Lung (tissue), 16 donors: ENCODE measurements around the gene SPINK13. TPM values are rescaled to one million over a fixed set of nuclear protein-coding genes. Genes with fewer than 3 reads are reported as not detected.

ENCODE experiments used
- ATAC-seq: fragments of 200-7000 bp; cut with Tn5 transposase; one replicate; pipeline ENCODE4 v1.9.1; 2020; ENCODE audit warnings: moderate number of reproducible peaks; ENCODE audit not compliant: insufficient read depth, low FRiP score
- DNase-seq, 3 donors: peaks; one replicate each; pipeline ENCODE4 v3.0.0-alpha.2; 2013 to 2017
- H3K27ac ChIP-seq, 2 donors: one replicate each; pipeline ENCODE4 v1.5.1; 2013; ENCODE audit warnings: mild to moderate bottlenecking in 2 of 2, moderate library complexity in 2 of 2, control low read depth in 1 of 2, inconsistent platforms in 1 of 2, low read depth in 1 of 2, low read length in 1 of 2
- H3K27me3 ChIP-seq, 3 donors: one replicate each; pipeline ENCODE4 v1.5.1; 2013; ENCODE audit warnings: low read length in 2 of 3; ENCODE audit not compliant: control insufficient read depth in 3 of 3, insufficient read depth in 3 of 3
- H3K36me3 ChIP-seq, 4 donors: one replicate each; pipeline ENCODE4 v1.5.1; 2013; ENCODE audit warnings: low read length in 4 of 4, mild to moderate bottlenecking in 1 of 4, moderate library complexity in 1 of 4; ENCODE audit not compliant: control insufficient read depth in 4 of 4, insufficient read depth in 4 of 4
- H3K4me1 ChIP-seq, 5 donors: one replicate each; pipeline ENCODE4 v1.5.1; 2013; ENCODE audit warnings: low read length in 5 of 5, mild to moderate bottlenecking in 2 of 5, moderate library complexity in 1 of 5; ENCODE audit not compliant: control insufficient read depth in 5 of 5, insufficient read depth in 5 of 5
- H3K4me3 ChIP-seq: one replicate; pipeline ENCODE4 v1.5.1; 2013; ENCODE audit warnings: mild to moderate bottlenecking, control low read depth, moderate library complexity
- H3K9ac ChIP-seq, 2 donors: one replicate each; pipeline ENCODE4 v1.5.1; 2013; ENCODE audit warnings: low read length in 2 of 2, control low read depth in 1 of 2; ENCODE audit not compliant: insufficient read depth in 1 of 2
- H3K9me3 ChIP-seq, 4 donors: one replicate each; pipeline ENCODE4 v1.5.1; 2013; ENCODE audit warnings: low read length in 3 of 4, mild to moderate bottlenecking in 1 of 4, moderate library complexity in 1 of 4; ENCODE audit not compliant: control insufficient read depth in 4 of 4, insufficient read depth in 3 of 4
- WGBS, 2 donors: extraction: QIAGEN DNeasy Blood & Tissue Kit; methylation state at CpG; one replicate each; pipeline ENCODE4 v1.1.7; 2013; 5-methylcytosine and 5-hydroxymethylcytosine counted together
- long read RNA-seq, 5 donors: transcript quantifications; one replicate each; lab custom pipeline, GENCODE V29; 2026
- polyA plus RNA-seq, 2 donors: library from polyadenylated mRNA; stranded (reverse); fragments of 200-250 nt; gene quantifications; one replicate each; pipeline ENCODE4 v1.2.1, GENCODE V29; 2013
- total RNA-seq, 2 donors: library from RNA; depleted of rRNA in 1 of 2; stranded (reverse); fragments of >200 nt in 1 of 2; gene quantifications; one replicate each; pipeline ENCODE4 v1.2.1, GENCODE V29; 2014 to 2021
- TF ChIP-seq, protein P1 (sequence below): IDR thresholded peaks from 2 replicates; pipeline ENCODE4 v1.5.1; 2012; ENCODE audit warnings: mild to moderate bottlenecking; ENCODE audit errors: control extremely low read depth, extremely low read depth
- donor health status: control.
- donor health status: control.
- donor health status: Bipolar disorder and iron deficiency.
- donor health status: healthy.
- donor health status: DM: yes; HTN: yes; CAD: no.

The SPINK13 gene, protein sequence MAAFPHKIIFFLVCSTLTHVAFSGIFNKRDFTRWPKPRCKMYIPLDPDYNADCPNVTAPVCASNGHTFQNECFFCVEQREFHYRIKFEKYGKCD
- total RNA-seq (not detected), polyA plus RNA-seq (not detected)
- long read RNA-seq, donor 1, result 0 reads
- long read RNA-seq, donor 2, result 0 reads
- long read RNA-seq, donor 3, result 0 reads
- long read RNA-seq, donor 4, result 0 reads
- long read RNA-seq, donor 5, result 0 reads

DNA sequence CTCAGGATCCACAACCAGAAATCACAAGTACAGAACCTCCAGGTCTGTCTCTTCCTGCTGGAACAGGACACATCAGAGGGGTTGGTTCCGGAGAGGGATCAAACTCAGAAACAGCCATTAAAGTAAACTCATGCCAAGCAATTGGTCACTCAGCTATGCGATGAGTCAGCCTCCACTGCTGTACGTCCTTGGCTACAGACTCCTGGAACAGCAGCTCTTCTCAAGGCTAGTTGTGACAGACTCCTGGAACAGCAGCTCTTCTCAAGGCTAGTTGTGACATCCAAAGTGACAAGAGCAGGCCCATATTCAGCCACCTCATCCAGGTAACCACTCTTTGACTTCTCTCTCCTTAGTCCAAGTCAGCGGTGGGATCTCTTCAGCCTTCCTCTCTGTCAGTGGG lies at the start of gene SPINK13:
Gene SPINK13, plus strand, starts transcription at position 229 of the 400 bp plus-strand sequence. CDS start 1,279 bp downstream, outside the sequence.
- no peak within 1 kb of the TSS for H3K9ac ChIP-seq
- 82 to 91% methylated on average over 4 of the region's 4 CpGs for WGBS, 2 donors
- no peaks in the 10 kb centered on the region for H3K27me3 ChIP-seq
- H3K36me3 ChIP-seq, result no peaks in the 10 kb centered on the region
- DNase-seq, result no peak
- ATAC-seq, result no peak
- no peaks in the 10 kb centered on the region for H3K4me1 ChIP-seq
- H3K27ac ChIP-seq, result no peak within 1 kb of the TSS
- no peak within 1 kb of the TSS for H3K4me3 ChIP-seq
- H3K9me3 ChIP-seq, result no peaks in the 10 kb centered on the region
- TF ChIP-seq, protein P1, sequence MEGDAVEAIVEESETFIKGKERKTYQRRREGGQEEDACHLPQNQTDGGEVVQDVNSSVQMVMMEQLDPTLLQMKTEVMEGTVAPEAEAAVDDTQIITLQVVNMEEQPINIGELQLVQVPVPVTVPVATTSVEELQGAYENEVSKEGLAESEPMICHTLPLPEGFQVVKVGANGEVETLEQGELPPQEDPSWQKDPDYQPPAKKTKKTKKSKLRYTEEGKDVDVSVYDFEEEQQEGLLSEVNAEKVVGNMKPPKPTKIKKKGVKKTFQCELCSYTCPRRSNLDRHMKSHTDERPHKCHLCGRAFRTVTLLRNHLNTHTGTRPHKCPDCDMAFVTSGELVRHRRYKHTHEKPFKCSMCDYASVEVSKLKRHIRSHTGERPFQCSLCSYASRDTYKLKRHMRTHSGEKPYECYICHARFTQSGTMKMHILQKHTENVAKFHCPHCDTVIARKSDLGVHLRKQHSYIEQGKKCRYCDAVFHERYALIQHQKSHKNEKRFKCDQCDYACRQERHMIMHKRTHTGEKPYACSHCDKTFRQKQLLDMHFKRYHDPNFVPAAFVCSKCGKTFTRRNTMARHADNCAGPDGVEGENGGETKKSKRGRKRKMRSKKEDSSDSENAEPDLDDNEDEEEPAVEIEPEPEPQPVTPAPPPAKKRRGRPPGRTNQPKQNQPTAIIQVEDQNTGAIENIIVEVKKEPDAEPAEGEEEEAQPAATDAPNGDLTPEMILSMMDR, result no peak

DNA sequence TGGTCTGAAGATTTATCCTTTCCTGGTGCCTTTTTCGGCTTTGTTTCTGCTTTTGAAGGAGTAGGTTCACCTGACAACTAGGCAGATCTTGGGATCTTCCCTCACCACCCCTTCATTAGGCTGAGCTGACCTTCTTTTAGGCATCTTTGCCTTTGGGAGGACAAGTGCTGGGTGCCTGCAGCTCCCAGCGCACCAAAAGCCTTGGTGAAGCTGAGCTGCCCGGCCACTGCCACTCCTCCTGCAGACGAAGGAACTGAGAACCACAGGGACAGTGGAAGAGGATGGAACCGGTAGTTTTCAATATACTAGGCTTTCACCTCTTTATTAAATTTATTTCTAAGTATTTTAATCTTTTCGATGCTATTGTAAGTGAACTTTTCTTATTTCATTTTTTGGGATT lies 47.1 kb upstream of the SPINK13 start:
- DNase-seq, result no peak
- Histone ChIP-seq H3K4me1 (no peaks in the 10 kb centered on the region), H3K27me3 (no peaks in the 10 kb centered on the region), H3K9ac (no peak overlapping the region), H3K36me3 (no peaks in the 10 kb centered on the region), H3K27ac (no peak overlapping the region), H3K4me3 (no peak overlapping the region), H3K9me3 (no peaks in the 10 kb centered on the region)
- WGBS, 2 donors, result 85 to 86% methylated on average over 6 of the region's 6 CpGs
- no peak for ATAC-seq
- TF ChIP-seq, protein P1, result no peak

DNA sequence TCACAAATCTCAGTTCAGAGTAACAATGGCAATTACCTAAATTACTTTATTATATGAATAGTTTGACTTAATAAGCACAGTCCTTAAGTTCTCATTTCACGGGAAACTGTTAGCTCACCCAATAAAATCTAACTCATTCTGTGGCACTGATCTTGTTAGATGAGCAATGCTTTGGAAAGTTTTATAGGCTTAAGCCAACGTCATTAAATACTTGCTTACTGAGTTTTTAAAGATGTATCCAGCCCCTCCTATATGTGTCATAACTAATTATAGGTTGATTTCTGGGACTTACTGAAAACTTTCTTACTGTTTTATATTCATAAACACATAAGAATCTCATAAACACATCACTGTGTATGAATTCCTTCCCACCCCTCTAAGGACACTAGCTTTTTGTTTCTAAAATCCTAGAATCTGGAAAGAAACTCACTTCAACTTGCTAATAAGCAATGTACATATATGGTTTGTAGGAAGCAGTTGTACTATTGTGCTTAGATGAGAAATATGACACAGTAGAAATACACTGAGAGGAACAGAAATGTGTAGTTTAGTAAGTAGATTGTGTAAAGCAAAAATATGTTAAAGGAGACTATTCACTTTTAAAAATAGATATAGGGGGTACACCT lies 44.4 kb upstream of the SPINK13 start:
- H3K4me1 ChIP-seq, result no peaks in the 10 kb centered on the region
- no peak overlapping the region for H3K27ac ChIP-seq
- H3K27me3 ChIP-seq, result no peaks in the 10 kb centered on the region
- WGBS, 2 donors, result 79 to 88% methylated on average over 2 of the region's 2 CpGs
- no peaks in the 10 kb centered on the region for H3K9me3 ChIP-seq
- no peaks in the 10 kb centered on the region for H3K36me3 ChIP-seq
- no peak for DNase-seq
- ATAC-seq, result no peak
- H3K4me3 ChIP-seq, result no peak overlapping the region
- H3K9ac ChIP-seq, result no peak overlapping the region
- TF ChIP-seq, protein P1, result no peak
